GM23338 (cell line): ENCODE results near the gene CMKLR1. TPM values are rescaled to one million over a fixed set of nuclear protein-coding genes. Genes with fewer than 3 reads are reported as not detected.

Source experiments
- ATAC-seq: fragments of 200-7000 bp; cut with Tn5 transposase; 3 replicates; pipeline ENCODE4 v1.9.1; 2020
- DNase-seq: peaks from one replicate; pipeline ENCODE4 v3.0.0-alpha.2; 2015; ENCODE audit warnings: low spot score
- H2AFZ ChIP-seq: fragments of 200-600 bp; sonication (generic); 2 replicates; pipeline ENCODE4 v1.8.0; 2016; ENCODE audit warnings: antibody characterized with exemption, mild to moderate bottlenecking, moderate library complexity
- H3F3A ChIP-seq: fragments of 200-600 bp; sonication (generic); replicated peaks from 2 replicates; pipeline ENCODE4 v1.8.0; 2017; ENCODE audit warnings: antibody characterized with exemption, mixed run types, low read depth
- H3K27ac ChIP-seq: fragments of 200-600 bp; sonication (generic); 2 replicates; pipeline ENCODE4 v1.6.1; 2016; ENCODE audit warnings: low read depth
- H3K27me3 ChIP-seq: fragments of 200-600 bp; sonication (generic); 2 replicates; pipeline ENCODE4 v1.8.0; 2016; ENCODE audit warnings: mild to moderate bottlenecking, mixed run types, moderate library complexity; ENCODE audit not compliant: insufficient read depth
- H3K36me3 ChIP-seq: fragments of 200-600 bp; sonication (generic); 2 replicates; pipeline ENCODE4 v1.8.0; 2016; ENCODE audit warnings: mild to moderate bottlenecking; ENCODE audit not compliant: insufficient read depth
- H3K4me1 ChIP-seq: fragments of 200-600 bp; sonication (generic); 2 replicates; pipeline ENCODE4 v1.8.0; 2016; ENCODE audit warnings: mild to moderate bottlenecking, moderate library complexity; ENCODE audit not compliant: insufficient read depth
- H3K4me2 ChIP-seq: fragments of 200-600 bp; sonication (generic); 2 replicates; pipeline ENCODE4 v1.7.1; 2017; ENCODE audit warnings: mixed run types
- H3K4me3 ChIP-seq: fragments of 200-600 bp; sonication (generic); 2 replicates; pipeline ENCODE4 v1.6.1; 2016; ENCODE audit warnings: mixed run types
- H3K79me2 ChIP-seq: fragments of 200-600 bp; sonication (generic); replicated peaks from 2 replicates; pipeline ENCODE4 v1.8.0; 2017; ENCODE audit warnings: mild to moderate bottlenecking; ENCODE audit not compliant: insufficient read depth
- H3K9me2 ChIP-seq: fragments of 200-600 bp; sonication (generic); 2 replicates; pipeline ENCODE4 v1.8.0; 2017; ENCODE audit not compliant: insufficient read depth
- H4K20me1 ChIP-seq: fragments of 200-600 bp; sonication (generic); replicated peaks from 2 replicates; pipeline ENCODE4 v1.8.0; 2017; ENCODE audit warnings: mild to moderate bottlenecking; ENCODE audit not compliant: insufficient read depth
- H3K27ac Mint-ChIP-seq: 2 replicates; pipeline ENCODE4 v1.8.0; 2020; ENCODE audit warnings: inconsistent platforms, mild to moderate bottlenecking, moderate library complexity, mixed read lengths
- H3K27me3 Mint-ChIP-seq: 3 replicates; pipeline ENCODE4 v1.8.0; 2022; ENCODE audit warnings: low read depth, mild to moderate bottlenecking, moderate library complexity, mixed read lengths, inconsistent platforms; ENCODE audit not compliant: insufficient read depth, poor library complexity
- H3K36me3 Mint-ChIP-seq: 3 replicates; pipeline ENCODE4 v1.8.0; 2021; ENCODE audit warnings: low read depth, mild to moderate bottlenecking, inconsistent platforms, moderate library complexity, mixed read lengths
- H3K4me1 Mint-ChIP-seq: 3 replicates; pipeline ENCODE4 v1.8.0; 2020; ENCODE audit warnings: mild to moderate bottlenecking, inconsistent platforms, mixed read lengths
- H3K4me3 Mint-ChIP-seq: 3 replicates; pipeline ENCODE4 v1.8.0; 2021; ENCODE audit warnings: moderate library complexity, mild to moderate bottlenecking, inconsistent platforms, mixed read lengths
- H3K9me3 Mint-ChIP-seq: 3 replicates; pipeline ENCODE4 v1.8.0; 2020; ENCODE audit warnings: moderate library complexity, mild to moderate bottlenecking, inconsistent platforms, mixed read lengths
- CREB1 ChIP-seq: fragments of 250-450 bp; sonication (Bioruptor Pico); IDR thresholded peaks from 2 replicates; pipeline ENCODE4 v1.5.0; 2020; ENCODE audit warnings: low read depth, mild to moderate bottlenecking, moderate library complexity
- CTCF ChIP-seq, 2 experiments: fragments of 200-600 bp in 1 of 2; sonication (generic) in 1 of 2; conservative IDR thresholded peaks; 2 replicates each; pipeline versions ENCODE4 v1.5.1 to v1.6.1; 2016 to 2017; ENCODE audit warnings: antibody characterized with exemption in 2 of 2, low read depth in 2 of 2, mild to moderate bottlenecking in 2 of 2, moderate library complexity in 1 of 2
- EZH2 ChIP-seq: fragments of 200-600 bp; sonication (generic); IDR thresholded peaks from one replicate; pipeline ENCODE4 v1.8.0; 2017; ENCODE audit warnings: antibody characterized with exemption, mild to moderate bottlenecking, low read depth; ENCODE audit not compliant: unreplicated experiment
- EZH2phosphoT487 ChIP-seq: fragments of 200-600 bp; sonication (generic); IDR thresholded peaks from one replicate; pipeline ENCODE4 v1.8.1; 2018; ENCODE audit warnings: antibody characterized with exemption; ENCODE audit not compliant: unreplicated experiment
- JUNB ChIP-seq: IDR thresholded peaks from one replicate; pipeline ENCODE4 v1.6.1; 2016; ENCODE audit warnings: antibody characterized with exemption; ENCODE audit not compliant: unreplicated experiment
- NANOG ChIP-seq: IDR thresholded peaks from 2 replicates; pipeline ENCODE4 v1.6.1; 2016; ENCODE audit warnings: antibody characterized with exemption, borderline replicate concordance
- POLR2AphosphoS5 ChIP-seq: IDR thresholded peaks from 2 replicates; pipeline ENCODE4 v1.6.1; 2016; ENCODE audit warnings: antibody characterized with exemption, low read depth
- REST ChIP-seq: IDR thresholded peaks from one replicate; pipeline ENCODE4 v1.6.1; 2018; ENCODE audit warnings: antibody characterized with exemption; ENCODE audit not compliant: unreplicated experiment
- STAT1 ChIP-seq: IDR thresholded peaks from one replicate; pipeline ENCODE4 v1.6.1; 2016; ENCODE audit warnings: antibody characterized with exemption; ENCODE audit not compliant: unreplicated experiment
- ZNF114 ChIP-seq: fragments of 250-450 bp; sonication (Bioruptor Pico); IDR thresholded peaks from 2 replicates; pipeline ENCODE4 v1.5.0; 2020; ENCODE audit warnings: mild to moderate bottlenecking, moderate library complexity
- polyA plus RNA-seq: library from polyadenylated mRNA; unstranded; fragments of >200 nt; fragmentation: Nextera tagmentation; extraction: Ambion mirVana; gene quantifications from 2 replicates; pipeline ENCODE4 v1.2.1, GENCODE V29; 2016
- total RNA-seq: library from RNA; depleted of rRNA; stranded (reverse); fragments of >200 nt; shearing (Covaris generic); gene quantifications from 2 replicates; pipeline ENCODE4 v1.2.3, GENCODE V29; 2014

The CMKLR1 gene
- total and polyA plus RNA-seq, 2 experiments from 2014 or later: 0.40 to 2.6 TPM

GRCh38 chr12:108308395-108309085, 30.6 kb downstream of the CMKLR1 start (continued):
- no peak for TF ChIP-seq ZNF114 (CRISPR knock-in tag)
- TF ChIP-seq JUNB: no peak
- no peak for TF ChIP-seq NANOG
- no peak for TF ChIP-seq CTCF (conservative IDR thresholded peaks at IDR 0.05; ENCODE audit: low read depth in 2 of 2)
- TF ChIP-seq POLR2AphosphoS5: no peak
- TF ChIP-seq REST: no peak

- H3K4me2 ChIP-seq: no peak overlapping the region
- no peaks in the 10 kb centered on the region for H3K79me2 ChIP-seq
- H3K27ac Mint-ChIP-seq: no peak overlapping the region
- H3K27me3 ChIP-seq: no peaks in the 10 kb centered on the region
- DNase-seq: no peak
- ATAC-seq: no peak
- TF ChIP-seq CREB1 (CRISPR knock-in tag): no peak
- TF ChIP-seq STAT1: no peak
- TF ChIP-seq REST: no peak
- no peak for TF ChIP-seq EZH2phosphoT487
- TF ChIP-seq EZH2: no peak
- no peak overlapping the region for H3K4me3 ChIP-seq
- no peaks in the 10 kb centered on the region for H3K36me3 Mint-ChIP-seq
- H3K27me3 Mint-ChIP-seq: peaks cover 2% of the 10 kb centered on the region
- no peaks in the 10 kb centered on the region for H3K36me3 ChIP-seq
- H3F3A ChIP-seq: no peaks in the 10 kb centered on the region
- H3K9me2 ChIP-seq: no peaks in the 10 kb centered on the region
- H3K9me3 Mint-ChIP-seq: no peaks in the 10 kb centered on the region
- H2AFZ ChIP-seq: no peak overlapping the region
- H3K27ac ChIP-seq: no peak overlapping the region
- no peak overlapping the region for H3K4me3 Mint-ChIP-seq
- peaks cover 22% of the 10 kb centered on the region for H3K4me1 ChIP-seq
- no peaks in the 10 kb centered on the region for H4K20me1 ChIP-seq
- peaks cover 44% of the 10 kb centered on the region for H3K4me1 Mint-ChIP-seq
These were observed 32.1 kb downstream of the CMKLR1 start for GRCh38 chr12:108307006-108307405.
